Kidney glomerular epithelial cell (primary cell): ENCODE data around the gene SKA3.

ENCODE experiments used
- DNase-seq: peaks from one replicate; lab custom pipeline; 2025; lab: John Stamatoyannopoulos, UW

Gene SKA3

GRCh38 chr13:21115231-21115630 is 61.1 kb downstream of the SKA3 start:
- no peak for DNase-seq

DNA sequence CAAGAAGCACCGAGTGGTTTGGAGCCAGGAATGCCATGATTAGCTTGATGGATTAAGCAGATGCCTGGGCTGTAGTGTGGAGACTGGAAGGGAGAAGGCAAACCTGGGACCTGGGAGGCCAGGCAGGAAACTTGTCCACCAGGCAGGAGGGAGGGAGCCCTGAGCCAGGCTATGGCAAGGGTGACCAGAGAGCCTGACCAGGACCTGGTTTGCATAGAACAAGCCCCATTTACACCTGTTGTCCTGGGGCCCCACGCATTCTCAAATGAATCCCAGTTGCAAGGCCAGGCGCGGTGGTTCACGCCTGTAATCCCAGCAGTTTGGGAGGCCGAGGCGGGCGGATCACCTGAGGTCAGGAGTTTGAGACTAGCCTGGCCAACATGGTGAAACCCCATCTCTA is 64.8 kb downstream of the SKA3 start:
- DNase-seq = no peak

GRCh38 chr13:21109168-21109567 is 67.2 kb downstream of the SKA3 start:
- DNase-seq = no peak

- DNase-seq = peak; percentile 27
Observed at GRCh38 chr13:21106089-21106488, 70.3 kb downstream of the SKA3 start.

DNA sequence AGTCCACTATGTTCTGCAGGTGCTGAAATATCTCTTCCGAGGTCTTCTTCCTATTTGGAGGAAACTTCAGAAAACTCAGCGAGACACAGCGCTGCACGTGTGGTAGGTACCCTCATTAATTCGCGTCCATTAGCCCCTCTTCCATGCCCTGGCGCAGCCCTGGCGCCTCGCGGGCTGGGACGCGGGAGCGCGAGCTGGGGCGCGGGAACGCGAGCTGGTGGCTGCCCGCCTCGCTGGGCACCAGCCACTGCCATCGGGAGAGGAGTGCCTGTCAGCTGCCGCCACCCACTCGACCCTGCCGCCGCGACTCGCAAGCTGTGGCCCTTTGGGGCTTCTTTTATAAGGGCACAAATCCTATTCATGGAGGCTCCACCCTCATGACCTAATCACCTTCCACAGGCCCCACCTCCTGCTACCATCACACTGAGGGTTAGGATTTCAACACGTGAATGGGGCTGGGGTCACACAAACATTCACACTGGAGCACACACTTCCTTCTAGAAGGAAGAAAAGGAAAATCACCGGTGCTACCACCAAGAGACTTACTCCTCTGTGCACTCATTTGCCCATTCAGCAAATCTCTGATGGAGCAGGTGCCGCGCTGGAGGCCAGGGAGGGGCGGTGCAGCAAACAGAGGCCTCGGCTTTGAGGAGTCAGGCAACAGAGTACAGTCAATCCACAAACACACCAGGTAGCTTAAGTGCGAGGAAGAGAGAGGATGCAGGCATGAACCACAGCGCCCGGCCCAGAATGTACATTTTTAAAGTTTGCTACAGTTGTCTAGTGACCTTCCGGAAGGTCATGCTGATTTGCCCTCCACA is 71.9 kb downstream of the SKA3 start:
- DNase-seq = no peak
